ENCODE results near the gene PRPF8.

The PRPF8 gene

DNA sequence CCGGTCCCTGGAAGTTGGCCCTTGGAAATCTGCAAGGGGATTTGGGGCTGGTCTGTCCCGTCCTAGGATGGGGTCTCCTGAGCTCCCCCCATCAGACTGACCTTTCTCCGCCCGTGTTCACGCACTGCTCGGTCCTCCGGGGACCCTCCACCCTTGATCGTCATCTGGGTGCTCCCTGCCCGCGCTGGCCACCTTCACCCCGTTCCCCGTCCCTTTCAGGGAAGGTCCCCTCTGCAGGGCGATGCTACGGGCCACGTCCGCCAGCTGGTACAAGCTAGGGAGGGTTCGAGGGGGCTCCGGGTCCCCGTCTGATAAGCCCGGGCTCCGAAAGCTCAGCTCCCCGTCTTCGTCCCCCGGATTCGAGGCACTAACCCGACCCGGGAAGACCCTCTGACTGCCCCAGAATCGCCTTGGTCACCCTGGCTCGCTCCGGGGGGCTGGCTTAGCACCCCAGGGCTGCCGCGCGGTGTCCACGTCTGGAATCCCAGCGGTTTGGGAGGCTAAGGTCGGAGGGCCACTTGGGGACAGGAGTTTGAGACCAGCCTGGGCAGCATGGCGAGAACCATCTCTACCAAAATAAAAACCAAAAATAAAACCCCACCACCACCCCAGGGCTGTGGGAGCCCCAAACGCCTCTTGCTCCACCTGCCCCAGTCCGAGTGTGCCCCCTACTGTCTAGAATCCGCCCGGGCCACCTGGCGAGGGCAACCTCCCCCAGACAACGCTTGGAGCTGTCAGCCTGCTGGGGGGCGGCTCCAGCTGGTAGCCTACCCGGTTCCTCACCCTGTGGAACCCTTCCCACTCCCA, 55.0 kb downstream of the PRPF8 start:
- H3K36me3 Mint-ChIP-seq (ENCODE audit: insufficient read depth): peaks cover 13% of the 10 kb centered on the region
- H3K9me3 Mint-ChIP-seq: no peaks in the 10 kb centered on the region
- no peak for ATAC-seq (replicated peaks; ENCODE audit: extremely low read depth, poor library complexity, severe bottlenecking)

DNA sequence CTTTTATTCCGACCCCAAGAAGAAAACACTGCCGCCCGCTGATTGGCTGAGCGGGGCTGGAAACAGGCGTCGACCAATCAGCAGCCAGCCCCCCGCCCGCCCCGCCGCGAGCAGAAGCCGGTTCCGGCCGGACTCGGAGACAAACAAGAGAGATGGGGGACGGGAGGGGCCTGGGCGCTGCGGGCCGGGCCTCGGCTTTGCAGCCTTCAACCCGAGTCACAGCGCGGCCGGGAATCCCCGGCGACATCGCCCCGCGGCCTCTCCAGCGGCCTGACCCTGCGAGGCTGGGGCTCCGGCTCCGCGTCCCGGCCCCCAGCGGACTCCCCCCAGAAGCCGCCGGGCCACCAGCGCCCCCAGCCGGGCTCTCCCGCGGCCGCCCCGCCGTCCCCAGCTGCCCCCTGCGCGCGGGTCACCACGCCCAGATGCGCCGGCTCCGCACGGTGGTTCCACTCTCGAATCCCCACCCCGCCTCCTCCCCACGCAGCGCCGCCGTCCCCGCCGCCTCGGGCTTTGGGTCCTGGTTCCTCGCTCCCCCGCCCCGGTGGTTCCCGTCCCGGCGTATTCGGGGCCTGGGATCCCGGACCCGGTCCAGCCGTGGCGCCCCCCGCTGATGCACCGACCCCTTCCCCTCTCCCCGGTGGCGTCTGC, 55.7 kb downstream of the PRPF8 start:
- H3K27ac Mint-ChIP-seq (ENCODE audit: low read depth): peak overlapping the region; percentile 96
- H3K4me3 Mint-ChIP-seq: peak overlapping the region; percentile 97
- no peaks in the 10 kb centered on the region for H3K27me3 Mint-ChIP-seq
- peaks cover 15% of the 10 kb centered on the region for H3K4me1 Mint-ChIP-seq
- H3K9me3 Mint-ChIP-seq: no peaks in the 10 kb centered on the region
- DNase-seq (ENCODE audit: low spot score in 2 of 2): peak; percentile 74 to 86
- peaks cover 13% of the 10 kb centered on the region for H3K36me3 Mint-ChIP-seq (ENCODE audit: insufficient read depth)
- peak; percentile 86 for ATAC-seq (replicated peaks; ENCODE audit: extremely low read depth, poor library complexity, severe bottlenecking)

More for the DNA sequence above, 55.0 kb downstream of the PRPF8 start:
- H3K27ac Mint-ChIP-seq (ENCODE audit: low read depth): peak overlapping the region; percentile 96
- DNase-seq (ENCODE audit: low spot score in 2 of 2): peak; percentile 63 to 65
- peaks cover 15% of the 10 kb centered on the region for H3K4me1 Mint-ChIP-seq
- no peaks in the 10 kb centered on the region for H3K27me3 Mint-ChIP-seq
- peak overlapping the region; percentile 97 for H3K4me3 Mint-ChIP-seq

DNA sequence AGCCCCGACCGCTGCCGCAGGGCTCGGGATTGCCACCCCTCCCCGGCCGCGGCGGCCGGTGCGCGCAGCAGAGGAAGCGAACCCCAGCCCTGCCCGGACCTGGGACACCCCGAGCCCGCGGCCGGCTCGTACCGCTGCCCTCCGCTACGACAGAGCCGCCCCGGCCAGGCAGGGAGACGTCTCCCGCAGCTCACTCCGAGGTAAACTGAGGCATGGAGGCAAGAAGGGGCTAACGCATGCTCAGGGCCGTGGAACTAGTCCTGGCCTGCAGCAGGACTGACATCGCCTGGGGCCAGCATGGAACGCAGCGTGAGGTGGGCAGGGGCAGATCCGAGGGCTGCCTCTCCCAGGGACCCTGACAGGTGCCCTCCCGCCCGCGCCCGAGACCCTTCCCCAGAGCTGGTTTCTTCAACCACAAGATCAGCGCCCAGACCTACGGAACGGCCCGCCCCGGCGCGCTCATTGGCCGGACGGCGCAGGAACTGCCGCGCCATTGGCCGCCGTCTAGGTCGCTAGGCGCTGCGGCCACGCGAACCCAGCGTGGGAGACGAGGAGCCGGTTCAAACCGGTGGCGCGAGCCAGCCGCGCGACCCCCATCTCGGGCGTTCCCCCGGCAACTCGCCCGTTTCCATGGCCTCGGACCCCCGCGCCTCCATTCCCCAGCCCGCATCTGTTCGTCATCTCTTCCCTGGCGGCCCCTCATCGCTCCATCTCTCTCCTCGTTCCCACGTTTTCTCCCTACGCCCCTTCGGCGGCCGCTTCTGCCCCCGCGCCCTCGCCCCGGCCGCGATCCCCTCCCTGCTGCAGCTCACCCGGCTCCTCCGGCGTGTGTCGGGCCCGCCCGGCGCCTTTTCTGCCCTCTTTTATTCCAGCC, 56.4 kb downstream of the PRPF8 start, which contains the start of gene SLC43A2:
Gene SLC43A2 (minus strand): TSS at position 853 of the 874 bp plus-strand sequence. CDS start 960 bp downstream, outside the sequence.
- Mint-ChIP-seq H3K27ac (ENCODE audit: low read depth) (peak within 1 kb of the TSS; percentile 96), H3K4me3 (peak within 1 kb of the TSS; percentile 97), H3K27me3 (no peaks in the 10 kb centered on the region), H3K9me3 (no peaks in the 10 kb centered on the region), H3K36me3 (ENCODE audit: insufficient read depth) (peaks cover 13% of the 10 kb centered on the region), H3K4me1 (peaks cover 15% of the 10 kb centered on the region)
- peak; percentile 50 to 58 for DNase-seq (ENCODE audit: low spot score in 2 of 2)
- peak; percentile 76 for ATAC-seq (replicated peaks; ENCODE audit: extremely low read depth, poor library complexity, severe bottlenecking)

DNA sequence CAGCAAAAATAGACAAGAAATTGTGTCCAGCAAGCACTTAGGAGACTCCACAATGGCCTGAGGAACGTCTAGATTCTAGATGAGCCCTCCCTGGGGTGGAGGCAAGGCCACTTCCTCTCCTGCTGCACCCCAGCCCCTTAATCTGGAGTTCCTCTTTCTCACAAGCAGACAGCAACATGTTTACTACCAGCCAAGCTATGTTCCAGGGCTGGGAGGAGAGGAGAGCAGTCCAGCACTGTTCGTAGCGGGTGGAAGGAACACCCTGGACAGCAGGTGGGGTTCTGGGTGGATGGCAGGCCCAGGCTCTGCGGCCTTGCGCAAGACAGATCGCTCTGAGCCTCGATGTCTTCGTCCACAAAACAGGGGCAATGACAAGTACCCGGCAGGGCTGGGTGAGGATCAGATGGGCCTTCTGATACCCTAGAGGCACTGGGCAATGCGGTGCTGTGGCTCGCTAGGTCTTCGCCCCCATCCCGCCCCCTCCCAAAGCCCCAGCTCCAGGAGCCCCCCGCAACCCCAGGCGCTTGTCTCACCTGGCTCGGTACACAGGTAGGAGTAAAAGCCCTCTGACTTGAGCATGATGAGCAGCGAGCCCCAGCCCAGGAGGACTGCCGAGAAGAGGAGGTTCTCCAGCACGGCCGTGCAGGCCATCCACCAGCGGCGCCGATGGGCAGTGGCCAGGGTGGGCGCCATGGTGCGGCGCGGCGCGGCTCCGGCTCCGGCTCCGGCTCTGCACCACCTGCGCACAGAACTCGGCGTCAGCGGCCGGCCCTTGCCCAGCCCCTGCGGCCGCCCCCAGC, 57.3 kb downstream of the PRPF8 start:
- H3K4me3 Mint-ChIP-seq: peak overlapping the region; percentile 97
- H3K4me1 Mint-ChIP-seq: peaks cover 15% of the 10 kb centered on the region
- no peaks in the 10 kb centered on the region for H3K9me3 Mint-ChIP-seq
- H3K27ac Mint-ChIP-seq (ENCODE audit: low read depth): peak overlapping the region; percentile 68
- H3K27me3 Mint-ChIP-seq: no peaks in the 10 kb centered on the region
- DNase-seq (ENCODE audit: low spot score in 2 of 2) (no peak), ATAC-seq (replicated peaks; ENCODE audit: extremely low read depth, poor library complexity, severe bottlenecking) (no peak)
- H3K36me3 Mint-ChIP-seq (ENCODE audit: insufficient read depth): peaks cover 13% of the 10 kb centered on the region

DNA sequence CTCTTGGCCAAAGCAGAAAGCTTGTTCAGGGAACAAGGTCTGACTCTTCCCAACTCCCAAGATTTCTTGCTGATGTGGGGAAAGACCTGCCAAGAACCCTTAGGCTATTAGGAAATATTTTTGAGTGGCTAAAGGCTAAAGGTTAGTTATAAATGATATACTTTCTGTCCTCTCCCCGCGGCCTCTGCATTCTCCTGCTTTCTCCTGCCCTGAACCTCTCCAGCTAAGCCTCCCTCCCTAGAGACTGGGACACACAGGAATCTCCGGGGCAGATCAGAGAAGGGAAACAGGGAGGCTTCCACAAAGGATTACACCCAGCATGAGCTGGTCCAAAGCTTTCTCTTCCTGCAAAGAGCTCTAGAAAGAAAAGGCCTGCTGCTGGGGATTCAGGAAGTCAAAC, 58.3 kb downstream of the PRPF8 start:
- no peaks in the 10 kb centered on the region for H3K9me3 Mint-ChIP-seq
- peaks cover 13% of the 10 kb centered on the region for H3K36me3 Mint-ChIP-seq (ENCODE audit: insufficient read depth)
- ATAC-seq (replicated peaks; ENCODE audit: extremely low read depth, poor library complexity, severe bottlenecking): no peak
- peak overlapping the region; percentile 69 for H3K4me3 Mint-ChIP-seq
- peaks cover 15% of the 10 kb centered on the region for H3K4me1 Mint-ChIP-seq
- peak overlapping the region; percentile 68 for H3K27ac Mint-ChIP-seq (ENCODE audit: low read depth)
- H3K27me3 Mint-ChIP-seq: no peaks in the 10 kb centered on the region
- DNase-seq (ENCODE audit: low spot score in 2 of 2): no peak

DNA sequence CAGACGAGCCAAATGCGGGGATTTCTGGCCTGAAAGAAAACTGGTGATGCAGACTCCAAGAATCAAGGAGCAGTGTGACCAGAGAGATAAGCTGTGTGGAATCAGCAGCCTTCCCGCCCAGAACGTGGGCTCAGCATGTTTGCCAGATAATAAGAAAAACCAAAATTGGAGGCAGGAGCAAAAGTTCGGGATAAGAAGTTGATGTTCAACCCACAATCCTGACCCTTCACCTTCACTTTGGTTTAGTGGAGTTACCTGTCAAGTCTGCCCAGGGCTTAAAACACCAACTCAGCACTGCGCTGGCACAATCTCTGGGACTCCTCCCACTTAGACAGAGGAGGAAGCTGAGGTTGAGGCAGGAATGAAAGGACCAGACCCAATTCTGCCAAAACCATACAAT, 59.1 kb downstream of the PRPF8 start:
- Mint-ChIP-seq H3K4me1 (peaks cover 15% of the 10 kb centered on the region), H3K27me3 (no peaks in the 10 kb centered on the region), H3K4me3 (no peak overlapping the region), H3K36me3 (ENCODE audit: insufficient read depth) (peaks cover 13% of the 10 kb centered on the region), H3K27ac (ENCODE audit: low read depth) (no peak overlapping the region), H3K9me3 (no peaks in the 10 kb centered on the region)
- ATAC-seq (replicated peaks; ENCODE audit: extremely low read depth, poor library complexity, severe bottlenecking) (no peak), DNase-seq (ENCODE audit: low spot score in 2 of 2) (no peak)

DNA sequence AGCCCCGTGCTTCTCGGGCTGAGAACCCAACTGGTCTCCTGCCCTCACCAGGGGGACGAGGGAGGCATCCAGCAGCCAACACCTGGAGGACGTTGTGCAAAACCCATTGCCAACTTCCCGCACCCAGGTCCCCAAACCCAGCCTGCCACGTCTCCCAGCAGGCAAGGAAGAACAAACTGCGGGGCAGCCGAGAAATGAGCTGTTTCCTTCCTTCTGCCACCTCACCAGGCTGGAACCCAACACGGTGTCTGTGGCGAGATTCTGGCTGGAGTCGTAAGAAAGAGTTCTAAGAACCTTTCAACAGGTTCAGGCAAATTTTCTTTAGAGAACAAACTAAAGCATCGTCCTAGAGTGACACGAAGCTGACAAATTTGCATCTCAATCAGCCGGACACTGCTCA, 59.6 kb downstream of the PRPF8 start:
- Mint-ChIP-seq H3K9me3 (no peaks in the 10 kb centered on the region), H3K27me3 (no peaks in the 10 kb centered on the region), H3K4me3 (no peak overlapping the region), H3K36me3 (ENCODE audit: insufficient read depth) (peaks cover 12% of the 10 kb centered on the region), H3K27ac (ENCODE audit: low read depth) (no peak overlapping the region), H3K4me1 (peaks cover 11% of the 10 kb centered on the region)
- ATAC-seq (replicated peaks; ENCODE audit: extremely low read depth, poor library complexity, severe bottlenecking) (no peak), DNase-seq (ENCODE audit: low spot score in 2 of 2) (no peak)

DNA sequence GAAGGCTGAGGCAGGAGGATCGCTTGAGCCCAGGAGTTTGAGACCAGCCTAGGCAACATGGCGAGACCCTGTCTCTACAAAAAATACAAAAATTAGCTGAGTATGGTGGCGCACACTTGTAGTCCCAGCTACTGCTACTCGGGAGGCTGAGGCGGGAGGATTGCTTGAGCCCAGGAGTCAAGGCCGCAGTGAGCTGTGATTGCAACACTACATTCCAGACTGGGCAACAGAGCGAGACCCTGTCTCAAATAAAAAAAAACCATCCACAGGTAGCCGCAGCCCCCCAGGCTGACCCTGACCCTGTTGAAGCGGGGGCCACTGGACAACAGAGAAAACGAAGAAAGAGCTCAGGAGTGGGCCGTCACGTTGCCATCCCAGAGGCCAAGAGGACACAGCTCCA, 60.0 kb downstream of the PRPF8 start:
- Mint-ChIP-seq H3K4me1 (peaks cover 9% of the 10 kb centered on the region), H3K4me3 (no peak overlapping the region), H3K36me3 (ENCODE audit: insufficient read depth) (peaks cover 13% of the 10 kb centered on the region), H3K27me3 (no peaks in the 10 kb centered on the region), H3K9me3 (no peaks in the 10 kb centered on the region), H3K27ac (ENCODE audit: low read depth) (no peak overlapping the region)
- no peak for DNase-seq (ENCODE audit: low spot score in 2 of 2)
- ATAC-seq (replicated peaks; ENCODE audit: extremely low read depth, poor library complexity, severe bottlenecking): no peak

DNA sequence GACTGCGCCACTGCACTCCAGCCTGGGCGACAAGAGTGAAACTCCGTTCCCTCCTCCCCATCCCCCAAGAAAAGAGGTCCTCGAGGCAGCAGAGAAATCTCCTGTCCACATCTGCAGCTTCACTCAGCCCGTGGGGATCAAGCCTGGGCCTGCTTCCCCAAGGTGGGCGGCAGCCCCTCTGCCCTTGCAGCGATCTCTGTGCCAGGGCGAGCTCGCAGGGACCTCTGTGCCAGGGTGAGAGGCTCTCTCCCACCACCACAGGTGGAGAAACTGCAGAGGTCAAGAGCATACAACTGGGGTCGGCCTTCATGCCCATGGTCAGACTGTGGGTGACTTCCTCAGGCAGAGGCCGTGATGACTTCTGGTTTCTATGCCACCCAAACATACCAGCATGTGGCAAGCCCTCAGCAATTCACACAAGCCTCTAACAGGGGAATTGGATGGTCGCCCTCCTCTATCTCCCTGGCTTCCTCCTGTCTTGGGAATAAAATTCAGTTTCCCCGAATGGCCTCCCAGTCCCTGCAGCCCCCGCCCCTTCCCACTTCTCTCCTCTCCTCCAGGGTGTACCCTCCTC, 61.5 kb downstream of the PRPF8 start:
- H3K27me3 Mint-ChIP-seq: no peaks in the 10 kb centered on the region
- DNase-seq (ENCODE audit: low spot score in 2 of 2) (no peak), ATAC-seq (replicated peaks; ENCODE audit: extremely low read depth, poor library complexity, severe bottlenecking) (no peak)
- no peaks in the 10 kb centered on the region for H3K9me3 Mint-ChIP-seq
- no peak overlapping the region for H3K4me3 Mint-ChIP-seq
- H3K27ac Mint-ChIP-seq (ENCODE audit: low read depth): no peak overlapping the region
- peaks cover under 1% of the 10 kb centered on the region for H3K4me1 Mint-ChIP-seq
- peaks cover 6% of the 10 kb centered on the region for H3K36me3 Mint-ChIP-seq (ENCODE audit: insufficient read depth)

DNA sequence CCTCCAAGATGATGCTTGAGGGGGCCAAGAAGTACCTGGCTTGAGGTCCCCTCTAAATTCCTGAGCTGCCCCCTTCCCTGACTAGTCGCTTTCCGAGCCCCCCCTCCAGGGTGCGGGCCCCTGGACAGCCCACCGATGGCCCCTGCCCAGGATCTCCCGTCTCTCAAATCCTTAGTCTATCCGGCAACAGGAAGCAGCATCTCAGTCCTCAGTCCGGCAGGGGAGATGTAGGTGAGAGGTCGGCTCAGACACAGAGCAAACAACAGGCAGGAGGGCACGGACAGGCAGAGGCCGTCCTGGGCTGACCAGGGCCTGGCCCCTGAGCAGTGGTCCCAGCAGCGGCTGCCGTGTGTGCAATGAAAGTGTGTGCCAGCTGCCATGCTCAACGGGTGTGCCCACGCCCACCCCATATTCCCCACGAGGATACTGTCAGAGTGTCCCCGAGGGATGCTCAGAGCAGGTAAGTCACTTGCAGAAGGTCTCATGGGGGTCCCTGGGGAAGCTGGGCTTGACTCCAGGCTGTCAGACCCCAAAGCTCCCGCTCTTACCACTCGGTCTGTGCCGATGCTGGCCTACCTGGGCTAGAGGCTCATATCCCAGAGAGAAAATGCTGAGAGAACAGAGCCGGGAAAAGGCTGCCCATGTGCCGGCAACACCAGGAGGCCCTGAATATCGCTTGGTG, 63.3 kb downstream of the PRPF8 start:
- no peak for DNase-seq (ENCODE audit: low spot score in 2 of 2)
- Mint-ChIP-seq H3K27ac (ENCODE audit: low read depth) (no peak overlapping the region), H3K4me1 (no peaks in the 10 kb centered on the region), H3K9me3 (no peaks in the 10 kb centered on the region), H3K4me3 (no peak overlapping the region), H3K27me3 (no peaks in the 10 kb centered on the region), H3K36me3 (ENCODE audit: insufficient read depth) (peaks cover 4% of the 10 kb centered on the region)
- ATAC-seq (replicated peaks; ENCODE audit: extremely low read depth, poor library complexity, severe bottlenecking): no peak

DNA sequence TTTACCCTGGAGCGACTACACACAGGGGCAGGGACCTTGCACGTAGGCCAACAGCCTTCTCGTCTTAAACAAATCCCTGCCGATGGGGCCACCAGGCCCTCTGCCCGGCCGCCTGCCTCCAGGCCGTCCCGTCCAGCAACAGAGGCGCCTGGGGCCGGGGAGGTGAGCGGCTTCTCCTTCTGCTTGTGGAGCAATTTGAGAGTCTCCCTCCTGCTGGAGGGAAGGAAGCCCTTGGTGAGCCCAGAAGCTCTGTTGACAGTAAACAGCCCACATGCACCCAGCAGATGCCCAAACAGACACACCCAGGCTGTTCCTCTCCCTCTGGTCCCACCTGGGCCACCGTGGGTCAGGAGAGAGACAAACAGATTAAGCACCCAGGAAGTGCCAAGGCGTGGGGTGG, 64.2 kb downstream of the PRPF8 start:
- Mint-ChIP-seq H3K27ac (ENCODE audit: low read depth) (no peak overlapping the region), H3K27me3 (no peaks in the 10 kb centered on the region), H3K9me3 (no peaks in the 10 kb centered on the region), H3K36me3 (ENCODE audit: insufficient read depth) (peaks cover 4% of the 10 kb centered on the region), H3K4me1 (no peaks in the 10 kb centered on the region), H3K4me3 (no peak overlapping the region)
- DNase-seq (ENCODE audit: low spot score in 2 of 2): no peak
- no peak for ATAC-seq (replicated peaks; ENCODE audit: extremely low read depth, poor library complexity, severe bottlenecking)
